ENCODE data around the gene EGLN3.

Gene EGLN3

DNA sequence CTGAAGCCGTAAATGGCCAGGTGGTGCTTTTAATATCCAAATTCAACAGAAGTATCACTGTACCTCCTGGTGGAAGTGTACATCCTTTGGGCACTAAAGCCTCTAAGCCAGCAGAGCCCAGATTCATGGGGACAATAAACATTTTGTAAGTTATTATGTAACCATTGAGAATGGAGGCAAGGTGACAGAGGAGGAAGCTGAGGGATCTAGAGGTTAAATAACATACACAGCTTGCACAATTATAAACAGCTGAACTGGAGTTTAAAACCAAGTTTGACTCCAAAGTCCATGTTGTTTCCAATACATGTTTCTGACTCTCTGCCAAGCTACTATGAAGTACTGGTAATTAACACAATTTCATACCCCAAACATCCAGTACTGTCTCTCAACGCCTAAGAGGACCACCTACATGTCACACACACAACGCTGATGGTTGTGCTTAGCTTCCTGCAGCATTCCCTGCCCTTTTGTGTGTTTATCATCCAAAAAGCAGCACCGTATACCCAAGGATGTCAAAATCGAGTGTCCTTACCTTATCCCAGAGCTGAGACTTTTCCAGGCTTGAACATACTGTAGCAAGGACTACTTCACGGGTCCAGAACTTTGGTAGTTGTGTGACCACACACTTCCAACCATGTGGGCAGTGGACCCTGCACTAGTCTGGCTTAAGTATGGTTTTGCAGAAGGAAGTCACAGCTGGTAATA lies 41.3 kb downstream of the EGLN3 start:
- no peak for DNase-seq

- no peak for DNase-seq
These were observed 42.2 kb downstream of the EGLN3 start for GRCh38 chr14:33908540-33909223.

- no peak for DNase-seq
These were observed 43.9 kb downstream of the EGLN3 start for GRCh38 chr14:33906968-33907367.

GRCh38 chr14:33904609-33905008 lies 46.3 kb downstream of the EGLN3 start:
- no peak for DNase-seq

DNA sequence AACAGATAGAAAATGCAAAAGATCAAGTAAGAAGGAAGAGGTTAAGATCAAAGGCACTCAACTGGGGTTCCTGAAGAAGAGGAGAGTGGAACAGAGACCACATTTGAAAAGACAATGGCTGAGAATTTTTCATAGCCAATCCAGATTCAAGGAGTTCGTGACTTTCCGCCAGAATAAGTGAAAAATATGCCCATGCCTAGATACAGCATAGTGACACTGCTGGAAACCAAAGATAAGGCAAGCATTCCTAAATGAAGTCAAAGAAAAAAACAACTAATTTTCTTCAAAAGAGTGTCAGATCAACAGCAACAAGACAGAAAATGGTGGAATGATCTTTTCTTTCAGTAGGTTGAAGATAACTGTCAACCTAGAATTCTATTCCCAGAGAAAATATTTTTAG lies 47.5 kb downstream of the EGLN3 start:
- no peak for DNase-seq

GRCh38 chr14:33902363-33902762 lies 48.5 kb downstream of the EGLN3 start:
- DNase-seq: no peak

DNA sequence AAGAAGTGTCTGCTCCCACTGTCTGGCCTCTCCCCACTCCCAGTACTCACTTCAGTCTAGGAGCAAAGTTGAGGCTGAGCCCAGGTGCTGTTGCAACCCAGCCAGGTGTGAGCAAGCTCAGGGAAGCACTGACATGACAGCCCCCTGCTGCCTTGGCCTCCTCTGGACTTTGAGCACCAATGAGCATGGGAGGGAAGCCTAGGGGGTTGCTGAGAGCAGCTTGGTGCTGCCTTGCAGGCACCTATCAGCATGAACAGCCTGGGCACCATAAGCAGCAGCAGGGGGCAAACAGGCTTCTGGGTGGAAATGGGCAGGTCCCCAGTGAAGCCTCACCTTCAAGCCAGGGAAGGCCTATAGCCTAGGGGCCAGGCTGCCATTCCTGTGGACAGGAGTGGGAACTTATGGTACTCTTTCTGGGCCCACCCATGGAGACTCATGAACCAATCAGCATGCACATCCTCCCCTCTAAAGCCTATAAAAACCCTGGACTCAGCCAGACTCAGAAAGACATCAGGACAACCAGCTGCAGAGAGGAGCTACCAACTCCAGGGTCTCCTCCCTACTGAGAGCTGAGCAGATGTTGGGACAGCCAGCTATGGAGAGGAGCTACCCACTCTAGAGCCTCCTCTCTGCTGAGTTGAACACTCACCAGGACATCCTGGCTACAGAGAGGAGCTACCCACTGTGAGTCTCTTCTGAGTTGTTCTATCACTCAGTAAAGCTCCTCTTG lies 49.3 kb downstream of the EGLN3 start:
- DNase-seq: no peak

DNA sequence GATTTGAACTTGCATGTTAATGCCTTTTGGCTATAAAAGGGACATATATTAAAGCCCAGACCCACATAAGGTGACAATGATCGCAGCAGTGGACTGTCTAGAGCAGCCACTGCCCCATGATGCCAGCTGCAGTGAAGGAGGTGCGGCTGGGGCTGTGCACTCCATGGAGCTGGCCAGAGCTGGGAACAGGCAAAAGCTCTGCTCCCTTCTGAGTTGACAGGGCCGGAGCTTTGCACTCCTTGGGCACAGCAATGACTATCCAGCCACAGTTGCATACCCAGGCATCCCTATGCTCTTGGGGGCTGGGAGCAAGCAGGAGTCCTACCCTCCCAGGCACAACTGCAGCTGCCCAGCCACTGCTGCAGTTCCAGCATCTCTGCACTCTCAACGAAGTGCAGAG lies 50.2 kb downstream of the EGLN3 start:
- DNase-seq: no peak

GRCh38 chr14:33899723-33900341 lies 51.0 kb downstream of the EGLN3 start:
- DNase-seq: no peak

DNA sequence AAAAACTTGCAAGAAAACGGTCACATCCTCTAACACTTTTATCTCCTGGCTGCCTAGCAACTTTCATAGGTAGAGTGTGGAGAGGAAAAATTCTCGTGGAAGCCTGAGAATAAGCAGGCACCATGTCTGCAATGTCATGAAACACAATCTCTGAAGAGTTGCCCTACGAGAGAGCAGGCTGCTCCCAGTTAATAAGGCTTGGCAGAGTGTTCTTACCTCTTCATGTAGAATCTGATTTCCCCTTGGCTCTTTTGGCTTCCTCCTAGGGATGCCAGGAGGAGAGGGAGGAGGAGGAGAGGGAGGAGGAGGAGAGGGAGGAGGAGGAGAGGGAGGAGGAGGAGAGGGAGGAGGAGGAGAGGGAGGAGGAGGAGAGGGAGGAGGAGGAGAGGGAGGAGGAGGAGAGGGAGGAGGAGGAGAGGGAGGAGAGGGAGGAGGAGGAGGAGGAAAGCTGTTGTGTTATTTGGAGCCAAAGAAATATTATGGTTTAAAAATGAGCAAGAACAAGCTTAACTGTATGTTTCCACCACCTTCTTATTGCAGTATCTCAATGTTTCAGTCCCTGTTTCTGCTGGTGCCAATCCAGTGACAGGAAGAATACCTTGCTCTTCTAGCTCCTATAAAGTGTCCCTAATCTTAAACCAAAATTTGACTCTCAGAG lies 52.9 kb downstream of the EGLN3 start:
- DNase-seq: no peak

DNA sequence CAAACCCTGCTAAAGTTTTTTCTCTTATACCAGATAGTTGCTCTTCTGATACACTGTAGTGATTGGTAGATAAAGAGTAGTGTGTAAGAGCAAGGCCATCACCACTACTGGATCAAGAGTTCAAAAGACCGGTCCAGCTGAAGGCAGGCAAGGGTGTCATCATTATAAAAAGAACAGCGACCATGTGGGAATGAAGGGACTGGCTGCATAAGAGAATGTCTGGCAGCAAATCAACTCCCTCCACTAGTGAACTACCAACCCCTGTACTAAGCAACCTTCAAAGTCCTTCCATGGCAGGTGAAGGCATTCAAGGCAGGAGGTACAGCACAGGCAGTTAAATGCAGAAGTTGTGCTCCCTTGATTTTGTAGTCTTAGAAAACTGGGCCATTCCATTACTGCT lies 53.5 kb downstream of the EGLN3 start:
- DNase-seq: no peak

- DNase-seq: no peak
These were observed 56.5 kb downstream of the EGLN3 start for GRCh38 chr14:33894339-33894738.

DNA sequence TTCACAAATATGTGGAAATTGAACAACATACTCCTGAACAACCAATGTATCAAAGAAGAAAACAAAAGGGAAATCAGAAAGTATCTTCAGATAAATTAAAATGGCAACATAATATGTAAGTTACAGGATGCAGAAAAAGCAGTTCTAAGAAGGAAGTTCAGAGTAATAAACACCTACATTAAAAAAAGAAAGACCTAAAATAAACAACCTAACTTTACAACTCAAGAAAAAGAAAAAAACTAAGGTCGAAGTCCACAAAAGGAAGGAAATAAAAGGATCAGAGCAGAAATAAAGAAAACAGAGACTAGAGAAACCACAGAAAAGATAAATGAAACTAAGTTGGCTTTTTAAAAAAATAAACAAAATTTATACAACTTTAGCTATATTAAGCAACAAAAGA lies 59.2 kb downstream of the EGLN3 start:
- no peak for DNase-seq

DNA sequence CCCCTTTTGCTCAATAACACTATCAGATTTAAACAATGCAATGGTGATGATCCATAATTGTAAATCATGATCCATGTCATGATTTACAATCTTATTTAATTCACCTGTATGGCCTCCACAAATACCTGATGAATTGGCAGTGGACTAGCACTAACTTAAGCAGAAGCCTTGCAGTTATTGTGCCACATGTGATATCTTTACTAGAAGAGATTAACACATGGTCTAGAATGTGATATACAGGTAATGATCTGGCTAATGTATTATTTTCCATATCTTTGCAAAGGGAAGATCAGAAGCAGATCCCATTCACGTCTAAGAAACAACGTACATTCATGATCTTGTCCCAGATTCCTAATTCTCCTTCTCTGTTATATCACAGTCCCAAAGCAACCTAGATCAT lies 66.0 kb downstream of the EGLN3 start:
- DNase-seq: no peak

DNA sequence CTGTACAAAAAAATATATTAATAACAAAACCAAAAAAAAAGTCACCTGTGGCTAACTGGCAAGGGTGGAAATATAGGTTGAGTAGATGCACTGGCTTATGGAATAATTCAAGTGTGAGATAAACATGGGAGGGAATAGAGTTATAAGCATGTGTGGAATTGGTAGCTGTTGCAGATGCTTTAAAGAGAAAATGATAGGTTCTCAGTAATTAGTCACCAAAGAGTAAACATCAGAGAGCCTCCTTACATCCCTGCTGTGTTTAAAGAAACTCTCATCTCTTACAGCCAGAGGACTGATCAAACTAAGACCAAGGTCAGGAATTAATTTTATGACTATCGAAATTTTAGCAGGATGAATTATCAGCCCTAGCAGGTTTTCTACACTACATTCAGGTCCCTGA lies 70.5 kb downstream of the EGLN3 start:
- no peak for DNase-seq

DNA sequence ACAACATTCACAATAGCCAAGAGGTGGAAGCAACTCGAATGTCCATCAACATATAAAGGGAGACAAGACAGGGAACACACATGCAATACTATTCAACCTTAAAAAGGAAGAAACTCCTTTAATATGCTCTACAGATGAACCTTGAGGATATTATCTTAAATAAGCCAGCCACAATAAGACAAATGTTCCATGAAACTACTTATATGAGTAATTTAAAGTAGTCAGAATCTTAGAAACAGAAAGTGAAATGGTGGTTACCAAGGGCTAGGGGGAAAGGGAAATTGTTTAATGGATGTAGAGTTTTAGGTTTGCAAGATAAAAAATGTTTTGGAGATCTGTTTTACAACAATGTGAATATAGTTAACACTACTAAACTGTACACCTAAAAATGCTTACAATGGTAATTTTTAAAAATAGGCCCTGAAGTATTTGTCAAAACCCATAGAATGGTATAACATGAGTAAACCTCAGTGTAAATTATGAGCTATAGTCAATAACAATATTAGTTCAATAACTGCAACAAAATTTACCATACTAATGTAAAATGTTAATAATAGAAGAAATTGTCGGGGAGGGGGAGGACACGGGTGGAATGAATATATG lies 71.1 kb downstream of the EGLN3 start:
- DNase-seq: no peak

DNA sequence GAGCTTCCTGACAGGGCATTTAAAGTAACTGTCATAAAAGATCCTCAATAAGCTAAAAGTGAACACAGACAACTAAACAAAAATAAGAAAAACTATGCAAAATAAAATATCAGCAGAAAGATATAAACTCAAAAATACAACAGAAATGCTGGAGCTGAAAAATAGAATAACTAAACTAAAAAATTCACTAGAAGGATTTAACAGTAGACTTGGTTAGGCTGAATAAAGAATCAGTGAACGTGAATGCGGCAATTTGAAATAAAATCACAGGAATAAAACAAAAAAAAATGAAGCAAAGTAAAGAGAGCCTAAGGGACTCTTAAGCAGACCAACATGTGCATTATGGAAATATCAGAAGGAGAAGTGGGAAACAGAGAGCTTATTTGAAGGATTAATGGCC lies 74.6 kb downstream of the EGLN3 start:
- DNase-seq: no peak
